ENCODE measurements around the gene EPS8. TPM values are rescaled to one million over a fixed set of nuclear protein-coding genes. Genes with fewer than 3 reads are reported as not detected.

EPS8 gene
- polyA plus RNA-seq, 1 experiment, result 69.9 TPM

- DNase-seq (ENCODE audit: low read depth, low spot score), result no peak
- ChIA-PET POLR2A (interaction anchor here (0.6 to 1.0 kb wide), 2 partner anchors 16 to 182 kb away, joined by 3 to 12 read pairs; no protein-coding TSS in a partner anchor), CTCF (no interaction called here)
- no peak for TF ChIP-seq CTCF (IDR thresholded peaks at IDR 0.05; ENCODE audit: low read depth, low read length)
- H3K27me3 ChIP-seq (ENCODE audit: control insufficient read depth, insufficient read depth, low read length), result no peaks in the 10 kb centered on the region
- no peaks in the 10 kb centered on the region for H3K9me3 ChIP-seq (ENCODE audit: control insufficient read depth, insufficient read depth, low read length)
- H3K27ac ChIP-seq (ENCODE audit: low read depth, low read length), result no peak overlapping the region
- H3K4me3 ChIP-seq (ENCODE audit: low read depth, low read length), result no peak overlapping the region
Measured at GRCh38 chr12:15677726-15678201, 111.4 kb downstream of the EPS8 start.

DNA sequence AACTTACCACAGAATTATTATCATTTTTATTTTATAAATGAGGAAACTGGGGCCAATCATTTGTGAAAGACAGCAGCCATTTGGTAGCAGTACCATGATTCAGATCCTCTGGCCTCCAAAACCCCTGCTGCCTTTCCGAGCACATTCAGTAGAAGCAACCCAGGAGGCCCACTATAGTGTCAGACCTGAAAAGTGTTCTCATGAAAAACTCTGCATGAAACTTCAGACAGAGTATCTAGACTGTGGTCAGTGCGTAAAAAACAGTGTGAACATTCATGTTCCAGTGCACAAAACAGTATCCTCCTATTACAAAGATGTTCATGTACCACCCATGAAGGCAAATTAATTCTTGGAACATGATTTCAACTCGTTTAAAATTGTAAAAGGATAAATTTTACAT, 112.0 kb downstream of the EPS8 start:
- no peak for TF ChIP-seq CTCF (IDR thresholded peaks at IDR 0.05; ENCODE audit: low read depth, low read length)
- no peak overlapping the region for H3K4me3 ChIP-seq (ENCODE audit: low read depth, low read length)
- no peaks in the 10 kb centered on the region for H3K9me3 ChIP-seq (ENCODE audit: control insufficient read depth, insufficient read depth, low read length)
- CTCF ChIA-PET, result no interaction called here
- DNase-seq (ENCODE audit: low read depth, low spot score), result no peak
- POLR2A ChIA-PET, result no interaction called here
- no peaks in the 10 kb centered on the region for H3K27me3 ChIP-seq (ENCODE audit: control insufficient read depth, insufficient read depth, low read length)
- no peak overlapping the region for H3K27ac ChIP-seq (ENCODE audit: low read depth, low read length)

- DNase-seq (ENCODE audit: low read depth, low spot score), result no peak
- Histone ChIP-seq H3K9me3 (ENCODE audit: control insufficient read depth, insufficient read depth, low read length) (no peaks in the 10 kb centered on the region), H3K4me3 (ENCODE audit: low read depth, low read length) (no peak overlapping the region), H3K27me3 (ENCODE audit: control insufficient read depth, insufficient read depth, low read length) (no peaks in the 10 kb centered on the region), H3K27ac (ENCODE audit: low read depth, low read length) (no peak overlapping the region)
- ChIA-PET CTCF (no interaction called here), POLR2A (no interaction called here)
- no peak for TF ChIP-seq CTCF (IDR thresholded peaks at IDR 0.05; ENCODE audit: low read depth, low read length)
Measured at GRCh38 chr12:15672671-15673270, 116.4 kb downstream of the EPS8 start.

DNA sequence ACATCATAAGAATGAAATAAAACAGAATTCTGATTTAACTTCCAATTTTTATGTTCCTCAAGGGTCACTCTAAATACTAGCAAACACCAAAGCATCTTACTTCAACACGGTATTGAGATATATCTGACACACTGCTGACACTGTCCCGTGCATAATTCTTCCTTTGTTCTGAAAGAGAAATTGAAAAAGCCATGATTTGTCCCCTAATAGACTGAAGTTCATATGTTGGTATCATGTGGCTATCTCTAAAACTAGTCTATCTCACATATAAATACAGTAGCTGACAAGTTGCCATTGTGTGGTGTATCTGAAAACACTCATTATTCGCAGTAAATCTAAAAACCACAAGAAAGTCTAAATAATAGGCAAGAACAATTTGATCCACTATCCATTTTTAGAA, 118.4 kb downstream of the EPS8 start:
- no peak for TF ChIP-seq CTCF (IDR thresholded peaks at IDR 0.05; ENCODE audit: low read depth, low read length)
- H3K27ac ChIP-seq (ENCODE audit: low read depth, low read length), result no peak overlapping the region
- H3K4me3 ChIP-seq (ENCODE audit: low read depth, low read length), result no peak overlapping the region
- H3K9me3 ChIP-seq (ENCODE audit: control insufficient read depth, insufficient read depth, low read length), result no peaks in the 10 kb centered on the region
- ChIA-PET POLR2A (no interaction called here), CTCF (no interaction called here)
- DNase-seq (ENCODE audit: low read depth, low spot score), result no peak
- H3K27me3 ChIP-seq (ENCODE audit: control insufficient read depth, insufficient read depth, low read length), result no peaks in the 10 kb centered on the region

GRCh38 chr12:15669256-15669948, 119.8 kb downstream of the EPS8 start:
- ChIA-PET CTCF (no interaction called here), POLR2A (no interaction called here)
- DNase-seq (ENCODE audit: low read depth, low spot score), result no peak
- H3K9me3 ChIP-seq (ENCODE audit: control insufficient read depth, insufficient read depth, low read length), result no peaks in the 10 kb centered on the region
- no peak for TF ChIP-seq CTCF (IDR thresholded peaks at IDR 0.05; ENCODE audit: low read depth, low read length)
- no peak overlapping the region for H3K27ac ChIP-seq (ENCODE audit: low read depth, low read length)
- H3K27me3 ChIP-seq (ENCODE audit: control insufficient read depth, insufficient read depth, low read length), result no peaks in the 10 kb centered on the region
- H3K4me3 ChIP-seq (ENCODE audit: low read depth, low read length), result no peak overlapping the region
